ENCODE measurements around the gene SAE1.

The SAE1 gene

GRCh38 chr19:47210689-47211316 lies 80.2 kb downstream of the SAE1 start:
- no peak for DNase-seq (ENCODE audit: low read depth, low spot score)

- DNase-seq (ENCODE audit: low read depth, low spot score) = no peak
These were observed 84.9 kb downstream of the SAE1 start for GRCh38 chr19:47215581-47215980.

GRCh38 chr19:47221080-47221841 lies 90.6 kb downstream of the SAE1 start:
- DNase-seq (ENCODE audit: low read depth, low spot score) = no peak

GRCh38 chr19:47221890-47222289 lies 91.3 kb downstream of the SAE1 start:
- no peak for DNase-seq (ENCODE audit: low read depth, low spot score)

GRCh38 chr19:47225746-47226425 lies 95.3 kb downstream of the SAE1 start:
- no peak for DNase-seq (ENCODE audit: low read depth, low spot score)

GRCh38 chr19:47226426-47227351 lies 96.1 kb downstream of the SAE1 start:
- DNase-seq (ENCODE audit: low read depth, low spot score) = no peak

GRCh38 chr19:47227352-47228167 lies 96.9 kb downstream of the SAE1 start:
- peak; percentile 66 for DNase-seq (ENCODE audit: low read depth, low spot score)

- DNase-seq (ENCODE audit: low read depth, low spot score) = no peak
These were observed 97.7 kb downstream of the SAE1 start for GRCh38 chr19:47228168-47228936.

- no peak for DNase-seq (ENCODE audit: low read depth, low spot score)
These were observed 98.5 kb downstream of the SAE1 start for GRCh38 chr19:47228937-47229675.

- DNase-seq (ENCODE audit: low read depth, low spot score) = no peak
These were observed 99.0 kb downstream of the SAE1 start for GRCh38 chr19:47229676-47230053.

- DNase-seq (ENCODE audit: low read depth, low spot score) = no peak
These were observed 99.7 kb downstream of the SAE1 start for GRCh38 chr19:47230054-47230920.

GRCh38 chr19:47230921-47231214 lies 100.2 kb downstream of the SAE1 start, which contains the start of gene BBC3:
TSS of gene BBC3 (minus strand) at chr19:47231199. CDS start at chr19:47228431, 2,768 bp downstream.
- DNase-seq (ENCODE audit: low read depth, low spot score) = no peak

- DNase-seq (ENCODE audit: low read depth, low spot score) = no peak
These were observed 100.8 kb downstream of the SAE1 start for GRCh38 chr19:47231215-47232054.

GRCh38 chr19:47232422-47233211 lies 102.0 kb downstream of the SAE1 start:
- DNase-seq (ENCODE audit: low read depth, low spot score) = no peak

GRCh38 chr19:47236072-47236675 lies 105.5 kb downstream of the SAE1 start:
- no peak for DNase-seq (ENCODE audit: low read depth, low spot score)

- no peak for DNase-seq (ENCODE audit: low read depth, low spot score)
These were observed 108.5 kb downstream of the SAE1 start for GRCh38 chr19:47239152-47239551.
